Activated CD4-positive, alpha-beta T cell treated with anti-CD3 and anti-CD28 coated beads, Interleukin-2, amount 10 ng/mL, durations not matched to agents 7 days and 5 days (primary cell): ENCODE data around the gene CCNL2. TPM values are rescaled to one million over a fixed set of nuclear protein-coding genes. Genes with fewer than 3 reads are reported as not detected.

Experiments
- CTCF ChIA-PET: fragments of 350-600 bp; sonication (Branson Sonifier 250); formaldehyde crosslinking; loops from one replicate; lab custom pipeline; 2021; ENCODE audit warnings: antibody characterized with exemption; lab: Charles Lee
- POLR2A ChIA-PET: fragments of 350-600 bp; sonication (Branson Sonifier 250); formaldehyde crosslinking; loops from one replicate; lab custom pipeline; 2021; ENCODE audit warnings: antibody characterized with exemption; lab: Charles Lee
- DNase-seq: peaks from one replicate; pipeline ENCODE4 v3.0.0-alpha.2; 2020
- H3K27ac Mint-ChIP-seq: one replicate; pipeline ENCODE4 v1.8.0; 2021; ENCODE audit warnings: mild to moderate bottlenecking, moderate library complexity, mixed read lengths
- H3K27me3 Mint-ChIP-seq: one replicate; pipeline ENCODE4 v1.8.0; 2021; ENCODE audit warnings: mixed read lengths
- H3K36me3 Mint-ChIP-seq: one replicate; pipeline ENCODE4 v1.8.0; 2021; ENCODE audit warnings: low read depth, mixed read lengths
- H3K4me1 Mint-ChIP-seq: one replicate; pipeline ENCODE4 v1.8.0; 2021; ENCODE audit warnings: mixed read lengths
- H3K4me3 Mint-ChIP-seq: one replicate; pipeline ENCODE4 v1.8.0; 2021; ENCODE audit warnings: mild to moderate bottlenecking, moderate library complexity, mixed read lengths
- H3K9me3 Mint-ChIP-seq: one replicate; pipeline ENCODE4 v1.8.0; 2021; ENCODE audit warnings: mixed read lengths
- microRNA-seq: library from miRNA; unstranded; fragments of <30 nt; microRNA quantifications from one replicate; pipeline ENCODE4 v1.2.0, GENCODE V29; 2021; ENCODE audit warnings: borderline microRNAs expressed, borderline replicate concordance
- total RNA-seq, 2 experiments: library from RNA; stranded (reverse); gene quantifications; one replicate each; pipeline ENCODE4 v1.2.3, GENCODE V29; 2021

The CCNL2 gene
- total RNA-seq, 2 experiments from 2014 or later: 122 to 131 TPM

GRCh38 chr1:1342061-1342562, 57.0 kb downstream of the CCNL2 start:
- CTCF ChIA-PET: interaction anchor here (0.6 to 1.3 kb wide), 2 partner anchors 30 to 167 kb away, joined by 3 read pairs; no protein-coding TSS in a partner anchor
- Mint-ChIP-seq H3K4me3 (no peak overlapping the region), H3K9me3 (peaks cover 10% of the 10 kb centered on the region), H3K27ac (no peak overlapping the region), H3K36me3 (peaks cover 16% of the 10 kb centered on the region), H3K4me1 (peaks cover 4% of the 10 kb centered on the region), H3K27me3 (no peaks in the 10 kb centered on the region)
- DNase-seq: no peak
- POLR2A ChIA-PET: no interaction called here

- Mint-ChIP-seq H3K27me3 (no peaks in the 10 kb centered on the region), H3K27ac (no peak overlapping the region), H3K9me3 (peaks cover 10% of the 10 kb centered on the region), H3K36me3 (peaks cover 16% of the 10 kb centered on the region), H3K4me3 (no peak overlapping the region), H3K4me1 (no peaks in the 10 kb centered on the region)
- ChIA-PET CTCF (interaction anchor here (1.3 kb wide), 1 partner anchor 31 kb away, joined by 3 read pairs; no protein-coding TSS in a partner anchor), POLR2A (no interaction called here)
- no peak for DNase-seq
Observed at GRCh38 chr1:1341549-1342021, 57.5 kb downstream of the CCNL2 start.

- Mint-ChIP-seq H3K27me3 (no peaks in the 10 kb centered on the region), H3K27ac (no peak overlapping the region), H3K4me1 (no peaks in the 10 kb centered on the region), H3K36me3 (peaks cover 16% of the 10 kb centered on the region), H3K4me3 (no peak overlapping the region), H3K9me3 (peaks cover 10% of the 10 kb centered on the region)
- ChIA-PET POLR2A (no interaction called here), CTCF (interaction anchor here (1.3 kb wide), 1 partner anchor 31 kb away, joined by 3 read pairs; no protein-coding TSS in a partner anchor)
- DNase-seq: no peak
Observed at GRCh38 chr1:1340791-1341548, 58.2 kb downstream of the CCNL2 start.

- H3K4me1 Mint-ChIP-seq: no peaks in the 10 kb centered on the region
- H3K27ac Mint-ChIP-seq: no peak overlapping the region
- peaks cover 16% of the 10 kb centered on the region for H3K36me3 Mint-ChIP-seq
- ChIA-PET POLR2A (no interaction called here), CTCF (no interaction called here)
- H3K27me3 Mint-ChIP-seq: no peaks in the 10 kb centered on the region
- peaks cover 10% of the 10 kb centered on the region for H3K9me3 Mint-ChIP-seq
- DNase-seq: no peak
- no peak overlapping the region for H3K4me3 Mint-ChIP-seq
Observed at GRCh38 chr1:1340185-1340584, 59.0 kb downstream of the CCNL2 start.

GRCh38 chr1:1338278-1338677, 60.9 kb downstream of the CCNL2 start:
- ChIA-PET CTCF (interaction anchor here (1.2 kb wide), 1 partner anchor 17 kb away, joined by 4 read pairs; no protein-coding TSS in a partner anchor), POLR2A (no interaction called here)
- no peak overlapping the region for H3K27ac Mint-ChIP-seq
- no peaks in the 10 kb centered on the region for H3K4me1 Mint-ChIP-seq
- peaks cover 10% of the 10 kb centered on the region for H3K9me3 Mint-ChIP-seq
- no peak for DNase-seq
- H3K27me3 Mint-ChIP-seq: no peaks in the 10 kb centered on the region
- peaks cover 16% of the 10 kb centered on the region for H3K36me3 Mint-ChIP-seq
- no peak overlapping the region for H3K4me3 Mint-ChIP-seq

- POLR2A ChIA-PET: no interaction called here
- DNase-seq: peak; percentile 25
Observed at GRCh38 chr1:1337793-1338147, 61.4 kb downstream of the CCNL2 start.

GRCh38 chr1:1336931-1337792, 62.0 kb downstream of the CCNL2 start:
- Mint-ChIP-seq H3K27me3 (no peaks in the 10 kb centered on the region), H3K9me3 (peaks cover 10% of the 10 kb centered on the region), H3K4me3 (no peak overlapping the region), H3K27ac (no peak overlapping the region), H3K36me3 (peaks cover 16% of the 10 kb centered on the region), H3K4me1 (no peaks in the 10 kb centered on the region)
- CTCF ChIA-PET: no interaction called here
- POLR2A ChIA-PET: no interaction called here
- no peak for DNase-seq

More at GRCh38 chr1:1337793-1338147, 61.4 kb downstream of the CCNL2 start:
- no peaks in the 10 kb centered on the region for H3K27me3 Mint-ChIP-seq
- H3K27ac Mint-ChIP-seq: no peak overlapping the region
- CTCF ChIA-PET: no interaction called here
- peaks cover 16% of the 10 kb centered on the region for H3K36me3 Mint-ChIP-seq
- H3K9me3 Mint-ChIP-seq: peaks cover 10% of the 10 kb centered on the region
- H3K4me3 Mint-ChIP-seq: no peak overlapping the region
- no peaks in the 10 kb centered on the region for H3K4me1 Mint-ChIP-seq

GRCh38 chr1:1336446-1336845, 62.7 kb downstream of the CCNL2 start:
- POLR2A ChIA-PET: no interaction called here
- peaks cover 13% of the 10 kb centered on the region for H3K36me3 Mint-ChIP-seq
- H3K27ac Mint-ChIP-seq: no peak overlapping the region
- H3K9me3 Mint-ChIP-seq: peaks cover 10% of the 10 kb centered on the region
- DNase-seq: no peak
- CTCF ChIA-PET: interaction anchor here (1.2 kb wide), 1 partner anchor 271 kb away, joined by 3 read pairs; no protein-coding TSS in a partner anchor
- H3K4me3 Mint-ChIP-seq: no peak overlapping the region
- H3K4me1 Mint-ChIP-seq: no peaks in the 10 kb centered on the region
- no peaks in the 10 kb centered on the region for H3K27me3 Mint-ChIP-seq

GRCh38 chr1:1335792-1336248, 63.3 kb downstream of the CCNL2 start:
- ChIA-PET CTCF (interaction anchor here (1.2 kb wide), 1 partner anchor 271 kb away, joined by 3 read pairs; no protein-coding TSS in a partner anchor), POLR2A (no interaction called here)
- Mint-ChIP-seq H3K27me3 (no peaks in the 10 kb centered on the region), H3K27ac (no peak overlapping the region), H3K4me1 (no peaks in the 10 kb centered on the region), H3K4me3 (no peak overlapping the region), H3K36me3 (peaks cover 6% of the 10 kb centered on the region), H3K9me3 (peaks cover 4% of the 10 kb centered on the region)
- DNase-seq: no peak

Small RNA genes within 50 kb of the gene (microRNA-seq; reads per million reads assigned to microRNA genes)
- gene MIR6808: not detected

Other genes starting within 250 kb of the CCNL2 start
- gene TTLL10, start 225.5 kb downstream of the CCNL2 start, total RNA-seq: under 1 TPM; 0.15 to 0.27 TPM
- gene TNFRSF18, start 192.7 kb downstream of the CCNL2 start, total RNA-seq: 10 to 100 TPM; 26.0 to 33.9 TPM
- 10 to 100 TPM; 44.1 to 52.8 TPM for gene TNFRSF4, start 185.2 kb downstream of the CCNL2 start, total RNA-seq
- gene SDF4, start 167.3 kb downstream of the CCNL2 start, total RNA-seq: 10 to 100 TPM; 81.7 to 91.4 TPM
- gene B3GALT6, start 167.1 kb downstream of the CCNL2 start, total RNA-seq: 10 to 100 TPM; 15.8 to 19.2 TPM
- 1 to 10 TPM; 1.2 to 1.4 TPM for gene C1QTNF12, start 152.6 kb downstream of the CCNL2 start, total RNA-seq
- gene UBE2J2, start 125.5 kb downstream of the CCNL2 start, total RNA-seq: 10 to 100 TPM; 63.4 to 63.7 TPM
- gene SCNN1D, start 118.9 kb downstream of the CCNL2 start, total RNA-seq: 1 to 10 TPM; 5.1 to 6.6 TPM
- 10 to 100 TPM; 69.5 to 92.1 TPM for gene ACAP3, start 91.4 kb downstream of the CCNL2 start, total RNA-seq
- gene PUSL1, start 90.7 kb downstream of the CCNL2 start, total RNA-seq: 10 to 100 TPM; 18.9 to 24.4 TPM
- 100 to 1,000 TPM; 123 to 126 TPM for gene INTS11, start 74.7 kb downstream of the CCNL2 start, total RNA-seq
- 10 to 100 TPM; 25.2 to 27.6 TPM for gene CPTP, start 74.5 kb downstream of the CCNL2 start, total RNA-seq
- gene TAS1R3, start 68.1 kb downstream of the CCNL2 start, total RNA-seq: 1 to 10 TPM; 3.1 to 3.7 TPM
- 10 to 100 TPM; 33.0 to 34.0 TPM for gene DVL1, start 49.9 kb downstream of the CCNL2 start, total RNA-seq
- gene MXRA8, start 40.8 kb downstream of the CCNL2 start, total RNA-seq: under 1 TPM; 0.15 to 0.30 TPM
- gene AURKAIP1, start 24.1 kb downstream of the CCNL2 start, total RNA-seq: 100 to 1,000 TPM; 101 to 125 TPM
- 100 to 1,000 TPM in 1 of 2 experiments, 10 to 100 TPM in 1; 98.6 to 107 TPM for gene MRPL20, start 8.0 kb upstream of the CCNL2 start, total RNA-seq
- not detected for gene ANKRD65, start 21.9 kb upstream of the CCNL2 start, total RNA-seq
- under 1 TPM; 0.10 to 0.12 TPM for gene VWA1, start 36.4 kb upstream of the CCNL2 start, total RNA-seq
- under 1 TPM; 0.17 to 0.69 TPM for gene ATAD3C, start 50.4 kb upstream of the CCNL2 start, total RNA-seq
- gene ATAD3B, start 72.4 kb upstream of the CCNL2 start, total RNA-seq: 10 to 100 TPM; 26.5 to 34.6 TPM
- 10 to 100 TPM; 31.9 to 32.3 TPM for gene ATAD3A, start 112.8 kb upstream of the CCNL2 start, total RNA-seq
- 1 to 10 TPM; 1.2 to 1.3 TPM for gene TMEM240, start 141.3 kb upstream of the CCNL2 start, total RNA-seq
- 100 to 1,000 TPM; 128 to 130 TPM for gene SSU72, start 175.5 kb upstream of the CCNL2 start, total RNA-seq
- 1 to 10 TPM; 6.2 to 7.9 TPM for gene FNDC10, start 200.8 kb upstream of the CCNL2 start, total RNA-seq
- gene MIB2, start 216.2 kb upstream of the CCNL2 start, total RNA-seq: 10 to 100 TPM; 40.0 to 42.8 TPM
- gene MMP23B, start 232.8 kb upstream of the CCNL2 start, total RNA-seq: 1 to 10 TPM; 1.8 to 2.3 TPM